HepG2 (cell line): ENCODE measurements around the gene SERPINB1. TPM values are rescaled to one million over a fixed set of nuclear protein-coding genes. Genes with fewer than 3 reads are reported as not detected.

ENCODE experiments used
- ARID3A ChIP-seq: IDR thresholded peaks from 2 replicates; pipeline ENCODE4 v1.6.1; 2012; ENCODE audit warnings: low read depth, low read length, improper control_type of control experiment
- BRCA1 ChIP-seq: sonication (generic); formaldehyde crosslinking; IDR thresholded peaks from 2 replicates; pipeline ENCODE4 v1.4.0; 2020; ENCODE audit warnings: missing genetic modification reagents
- FOXK1 ChIP-seq: sonication (generic); formaldehyde crosslinking; IDR thresholded peaks from 2 replicates; pipeline ENCODE4 v1.4.0; 2020; ENCODE audit warnings: low read depth, missing genetic modification reagents, borderline replicate concordance
- HBP1 ChIP-seq: IDR thresholded peaks from 2 replicates; pipeline ENCODE4 v1.6.1; 2016; ENCODE audit warnings: low read depth, control low read depth
- MED1 ChIP-seq: sonication (generic); formaldehyde crosslinking; IDR thresholded peaks from 2 replicates; pipeline ENCODE4 v1.4.0; 2020; ENCODE audit warnings: missing genetic modification reagents
- MLX ChIP-seq: IDR thresholded peaks from 2 replicates; pipeline ENCODE4 v1.6.1; 2016
- MTA1 ChIP-seq: sonication (generic); formaldehyde crosslinking; IDR thresholded peaks from 2 replicates; pipeline ENCODE4 v1.4.0; 2020; ENCODE audit warnings: missing genetic modification reagents, mild to moderate bottlenecking, borderline replicate concordance
- MXD1 ChIP-seq: sonication (generic); formaldehyde crosslinking; IDR thresholded peaks from 2 replicates; pipeline ENCODE4 v1.4.0; 2020; ENCODE audit warnings: mild to moderate bottlenecking, missing genetic modification reagents
- SP140L ChIP-seq: sonication (generic); formaldehyde crosslinking; IDR thresholded peaks from 2 replicates; pipeline ENCODE4 v1.4.0; 2020; ENCODE audit warnings: missing genetic modification reagents, borderline replicate concordance
- ZMAT3 ChIP-seq: sonication (generic); formaldehyde crosslinking; conservative IDR thresholded peaks from 2 replicates; pipeline ENCODE4 v1.7.0; 2021; ENCODE audit warnings: missing genetic modification reagents
- polyA plus RNA-seq, 8 experiments: library from polyadenylated mRNA; depleted of rRNA in 3 of 8; stranded (reverse) in 7 of 8; unstranded in 1 of 8; fragments of >200 nt; fragmentation: Illumina TruSeq in 4 of 8; extraction: Trizol in 4 of 8; gene quantifications; 2 replicates each; pipeline versions ENCODE4 v1.2.1 to v1.2.3, GENCODE V29; 2011 to 2016; ENCODE audit warnings: low read depth in 4 of 8, missing spikeins in 1 of 8, mixed read lengths in 1 of 8; ENCODE audit not compliant: insufficient read depth in 1 of 8
- total RNA-seq, 5 experiments: library from RNA; depleted of rRNA; stranded (reverse); fragments of >200 nt; fragmentation: Illumina TruSeq; extraction: Trizol; gene quantifications; 2 replicates each; pipeline ENCODE4 v1.2.3, GENCODE V29; 2016; ENCODE audit warnings: low read depth in 1 of 5
- TF ChIP-seq, protein P1 (sequence below): IDR thresholded peaks from 2 replicates; pipeline ENCODE4 v1.6.1; 2012; ENCODE audit warnings: low read length, improper control_type of control experiment
- TF ChIP-seq, protein P2 (sequence below), 2 experiments: sonication (generic) in 1 of 2; formaldehyde crosslinking in 1 of 2; IDR thresholded peaks; 2 replicates each; pipeline versions ENCODE4 v1.4.0 to v1.6.1; 2016 to 2020; ENCODE audit warnings: borderline replicate concordance in 1 of 2, low read depth in 1 of 2, mild to moderate bottlenecking in 1 of 2, missing genetic modification reagents in 1 of 2

Gene SERPINB1
- total and polyA plus RNA-seq, 2 of the 13 experiments (the other 11 are each of a cell fraction or from before 2014, with no cell fraction given), result 41.4 to 60.5 TPM

DNA sequence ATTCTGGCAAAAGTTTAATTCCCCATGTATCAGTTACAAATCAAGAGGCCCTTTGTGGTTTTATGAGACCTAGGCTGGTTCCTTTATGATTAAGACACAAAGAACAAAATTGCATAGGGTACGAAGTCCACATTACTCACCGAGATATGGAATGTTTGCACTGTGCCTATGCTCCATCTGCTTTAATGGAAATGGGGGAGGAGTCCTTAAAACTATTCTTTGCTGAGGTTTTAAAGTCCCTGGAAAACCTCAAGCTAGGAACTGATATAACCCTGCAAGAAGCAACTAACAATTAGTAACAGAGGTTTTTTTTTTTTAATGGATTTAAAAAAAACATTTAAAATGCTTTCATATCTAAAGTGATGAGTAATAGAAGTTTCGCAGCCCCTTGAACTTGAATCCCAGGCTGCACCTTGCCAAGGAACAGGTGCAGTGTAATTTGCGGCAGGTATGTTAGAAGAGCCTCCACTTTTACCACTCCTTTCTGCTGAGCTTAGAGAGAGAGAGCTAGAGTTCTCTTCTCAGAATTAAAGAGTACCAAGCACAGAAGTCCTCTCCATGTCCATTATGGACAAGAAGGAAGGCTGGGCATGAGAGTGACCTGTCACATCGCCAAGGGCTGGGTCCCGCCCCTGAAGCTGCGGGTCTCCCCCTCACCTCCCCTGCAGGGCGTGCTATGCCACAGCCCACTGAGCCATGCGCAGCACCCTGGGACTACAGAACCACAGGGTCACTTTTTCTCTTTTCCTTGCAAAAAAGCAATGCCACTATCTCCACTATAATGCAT, 2.3 kb downstream of the SERPINB1 start (continued):
- TF ChIP-seq HBP1 (CRISPR knock-in tag) (no peak), ZMAT3 (0 out of 2 replicates have a peak, but pooled peaks have one; percentile 18), MTA1 (CRISPR knock-in tag) (no peak), MLX (peak; percentile 48; the same call in 1 of the 2 replicates), MED1 (peak; percentile 86), ARID3A (peak; percentile 99), BRCA1 (CRISPR knock-in tag) (0 out of 2 replicates have a peak, but pooled peaks have one; percentile 53), SP140L (CRISPR knock-in tag) (0 out of 2 replicates have a peak, but pooled peaks have one; percentile 54), FOXK1 (CRISPR knock-in tag) (peak; percentile 52; the same call in 1 of the 2 replicates), MXD1 (CRISPR knock-in tag) (no peak)
- TF ChIP-seq, protein P1, sequence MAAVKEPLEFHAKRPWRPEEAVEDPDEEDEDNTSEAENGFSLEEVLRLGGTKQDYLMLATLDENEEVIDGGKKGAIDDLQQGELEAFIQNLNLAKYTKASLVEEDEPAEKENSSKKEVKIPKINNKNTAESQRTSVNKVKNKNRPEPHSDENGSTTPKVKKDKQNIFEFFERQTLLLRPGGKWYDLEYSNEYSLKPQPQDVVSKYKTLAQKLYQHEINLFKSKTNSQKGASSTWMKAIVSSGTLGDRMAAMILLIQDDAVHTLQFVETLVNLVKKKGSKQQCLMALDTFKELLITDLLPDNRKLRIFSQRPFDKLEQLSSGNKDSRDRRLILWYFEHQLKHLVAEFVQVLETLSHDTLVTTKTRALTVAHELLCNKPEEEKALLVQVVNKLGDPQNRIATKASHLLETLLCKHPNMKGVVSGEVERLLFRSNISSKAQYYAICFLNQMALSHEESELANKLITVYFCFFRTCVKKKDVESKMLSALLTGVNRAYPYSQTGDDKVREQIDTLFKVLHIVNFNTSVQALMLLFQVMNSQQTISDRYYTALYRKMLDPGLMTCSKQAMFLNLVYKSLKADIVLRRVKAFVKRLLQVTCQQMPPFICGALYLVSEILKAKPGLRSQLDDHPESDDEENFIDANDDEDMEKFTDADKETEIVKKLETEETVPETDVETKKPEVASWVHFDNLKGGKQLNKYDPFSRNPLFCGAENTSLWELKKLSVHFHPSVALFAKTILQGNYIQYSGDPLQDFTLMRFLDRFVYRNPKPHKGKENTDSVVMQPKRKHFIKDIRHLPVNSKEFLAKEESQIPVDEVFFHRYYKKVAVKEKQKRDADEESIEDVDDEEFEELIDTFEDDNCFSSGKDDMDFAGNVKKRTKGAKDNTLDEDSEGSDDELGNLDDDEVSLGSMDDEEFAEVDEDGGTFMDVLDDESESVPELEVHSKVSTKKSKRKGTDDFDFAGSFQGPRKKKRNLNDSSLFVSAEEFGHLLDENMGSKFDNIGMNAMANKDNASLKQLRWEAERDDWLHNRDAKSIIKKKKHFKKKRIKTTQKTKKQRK, result no peak
- TF ChIP-seq, protein P2, sequence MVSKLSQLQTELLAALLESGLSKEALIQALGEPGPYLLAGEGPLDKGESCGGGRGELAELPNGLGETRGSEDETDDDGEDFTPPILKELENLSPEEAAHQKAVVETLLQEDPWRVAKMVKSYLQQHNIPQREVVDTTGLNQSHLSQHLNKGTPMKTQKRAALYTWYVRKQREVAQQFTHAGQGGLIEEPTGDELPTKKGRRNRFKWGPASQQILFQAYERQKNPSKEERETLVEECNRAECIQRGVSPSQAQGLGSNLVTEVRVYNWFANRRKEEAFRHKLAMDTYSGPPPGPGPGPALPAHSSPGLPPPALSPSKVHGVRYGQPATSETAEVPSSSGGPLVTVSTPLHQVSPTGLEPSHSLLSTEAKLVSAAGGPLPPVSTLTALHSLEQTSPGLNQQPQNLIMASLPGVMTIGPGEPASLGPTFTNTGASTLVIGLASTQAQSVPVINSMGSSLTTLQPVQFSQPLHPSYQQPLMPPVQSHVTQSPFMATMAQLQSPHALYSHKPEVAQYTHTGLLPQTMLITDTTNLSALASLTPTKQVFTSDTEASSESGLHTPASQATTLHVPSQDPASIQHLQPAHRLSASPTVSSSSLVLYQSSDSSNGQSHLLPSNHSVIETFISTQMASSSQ (IDR thresholded peaks at IDR 0.05; ENCODE audit: low read depth), result no peak
- TF ChIP-seq, protein P2 (CRISPR knock-in tag; IDR thresholded peaks at IDR 0.05; ENCODE audit: borderline replicate concordance), result peak; percentile 74; the same call in 1 of the 2 replicates
- TF ChIP-seq, all 625 proteins: peak for 161
